ENCODE measurements around the gene SYNM.
"Not testable (repeated sequence)": the region's sequence is repeated elsewhere in the genome, so short reads cannot be mapped to it uniquely, and the experiment has no call there.

Gene SYNM

GRCh38 chr15:99105514-99106341 lies 848 bp downstream of the SYNM start:
- DNase-seq (ENCODE audit: low spot score): no peak

DNA sequence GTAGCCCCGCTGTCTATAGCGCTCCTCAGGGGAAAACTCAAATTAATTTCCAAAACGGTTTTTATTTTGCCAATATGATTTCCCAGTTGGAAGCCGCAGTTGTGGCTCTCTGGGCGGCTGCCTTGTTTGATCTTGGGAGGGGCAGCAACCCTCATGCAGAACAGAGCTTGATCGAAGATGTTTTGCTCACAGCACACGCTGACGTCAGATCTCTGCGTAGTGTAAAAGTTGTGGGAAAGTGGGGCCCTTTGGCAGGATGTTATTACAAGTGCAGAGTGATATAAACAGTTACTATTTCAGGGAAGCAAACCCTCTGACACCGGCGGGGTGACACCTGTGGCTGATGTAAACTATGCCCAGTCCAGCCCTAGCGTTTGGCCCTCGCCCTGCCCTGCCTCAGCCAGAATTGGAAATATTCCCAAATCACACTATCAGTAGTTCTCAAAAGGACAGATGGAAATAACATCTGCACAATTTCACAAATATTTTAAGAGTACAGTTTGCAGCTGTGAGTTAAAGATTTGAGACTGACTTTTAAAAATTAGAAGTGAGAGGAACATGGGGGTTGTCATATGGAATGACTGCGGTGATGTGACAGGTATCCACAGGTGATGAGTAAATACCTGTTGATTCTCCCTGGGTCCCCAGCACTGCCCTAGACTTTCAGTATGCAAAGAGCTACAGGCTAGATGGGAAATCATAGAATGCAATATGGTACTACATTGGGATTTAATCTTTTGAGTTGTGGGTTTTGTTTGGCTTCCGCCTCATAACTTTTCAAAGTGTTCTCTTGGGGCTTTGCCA lies 1.7 kb downstream of the SYNM start:
- no peak for DNase-seq (ENCODE audit: low spot score)

- no peak for DNase-seq (ENCODE audit: low spot score)
Observed at GRCh38 chr15:99108993-99109392, 4.1 kb downstream of the SYNM start.

GRCh38 chr15:99109555-99110021 lies 4.7 kb downstream of the SYNM start:
- DNase-seq (ENCODE audit: low spot score): no peak

GRCh38 chr15:99110093-99110492 lies 5.2 kb downstream of the SYNM start:
- DNase-seq (ENCODE audit: low spot score): no peak

DNA sequence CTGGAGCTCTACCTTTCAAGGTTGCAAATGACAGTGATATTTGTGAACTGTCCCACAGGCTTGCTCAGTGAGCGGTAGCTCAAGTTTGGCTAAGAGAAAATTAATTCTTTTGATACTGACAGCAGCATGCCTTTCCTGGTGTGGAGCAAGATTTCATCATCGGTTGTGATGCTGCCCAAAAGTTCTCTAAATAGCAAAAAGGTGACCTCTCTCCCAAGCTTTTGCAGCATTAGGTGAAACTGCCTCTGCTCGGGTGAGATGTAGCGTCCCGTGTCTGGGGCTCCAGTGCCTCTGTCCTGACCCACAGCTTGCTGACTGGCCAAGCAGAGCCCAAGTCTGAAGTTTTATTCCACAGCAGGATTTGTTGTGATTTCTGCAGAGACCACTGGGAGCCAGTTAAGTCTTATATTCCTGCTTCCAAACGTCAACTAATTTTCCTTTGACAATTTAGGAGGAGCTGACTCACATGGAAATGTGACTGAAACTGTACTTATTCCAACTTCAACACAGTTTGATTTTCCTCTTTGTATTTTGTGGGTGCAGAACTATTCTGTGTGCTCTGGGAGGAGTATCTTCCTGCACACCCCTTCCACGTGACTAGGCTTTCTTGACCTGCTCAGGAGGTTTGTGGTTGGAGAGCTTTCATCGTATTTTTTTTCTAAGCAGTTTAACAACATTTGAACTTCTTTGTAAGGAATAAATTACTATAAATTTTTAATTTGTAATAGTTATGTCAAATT lies 5.9 kb downstream of the SYNM start:
- no peak for DNase-seq (ENCODE audit: low spot score)

- not testable (repeated sequence) for DNase-seq (ENCODE audit: low spot score)
Observed at GRCh38 chr15:99111641-99112040, 6.8 kb downstream of the SYNM start.

DNA sequence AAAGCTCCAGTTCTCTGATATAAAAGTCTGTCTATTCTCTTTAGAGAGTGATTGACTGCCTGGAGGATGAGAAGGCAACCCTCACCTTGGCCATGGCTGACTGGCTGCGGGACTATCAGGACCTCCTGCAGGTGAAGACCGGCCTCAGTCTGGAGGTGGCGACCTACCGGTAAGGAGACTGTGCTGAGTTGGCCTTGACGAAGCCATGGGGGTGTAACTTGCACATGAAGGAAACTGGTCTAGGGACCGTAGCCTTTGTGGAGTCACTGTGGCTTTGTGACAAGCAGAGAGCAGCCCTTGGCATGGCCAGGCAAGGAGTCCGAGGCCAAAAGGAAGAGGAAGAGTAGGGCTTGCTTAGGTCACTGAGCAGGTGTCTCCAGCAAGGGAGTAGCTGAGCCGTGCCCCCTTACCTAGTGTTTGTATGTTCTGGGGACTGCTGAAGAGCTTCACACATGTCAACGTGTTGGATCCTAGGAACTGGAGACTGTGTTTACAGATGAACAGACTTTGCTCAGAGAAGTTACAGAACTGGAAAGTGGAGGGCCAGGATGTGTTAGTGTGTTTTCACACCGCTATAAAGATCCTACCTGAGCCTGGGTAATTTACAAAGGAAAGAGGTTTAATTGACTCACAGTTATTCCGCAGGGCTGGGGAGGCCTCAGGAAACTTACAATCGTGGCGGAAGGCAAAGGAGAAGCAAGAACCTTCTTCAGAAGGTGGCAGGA lies 8.8 kb downstream of the SYNM start:
- no peak for DNase-seq (ENCODE audit: low spot score)

DNA sequence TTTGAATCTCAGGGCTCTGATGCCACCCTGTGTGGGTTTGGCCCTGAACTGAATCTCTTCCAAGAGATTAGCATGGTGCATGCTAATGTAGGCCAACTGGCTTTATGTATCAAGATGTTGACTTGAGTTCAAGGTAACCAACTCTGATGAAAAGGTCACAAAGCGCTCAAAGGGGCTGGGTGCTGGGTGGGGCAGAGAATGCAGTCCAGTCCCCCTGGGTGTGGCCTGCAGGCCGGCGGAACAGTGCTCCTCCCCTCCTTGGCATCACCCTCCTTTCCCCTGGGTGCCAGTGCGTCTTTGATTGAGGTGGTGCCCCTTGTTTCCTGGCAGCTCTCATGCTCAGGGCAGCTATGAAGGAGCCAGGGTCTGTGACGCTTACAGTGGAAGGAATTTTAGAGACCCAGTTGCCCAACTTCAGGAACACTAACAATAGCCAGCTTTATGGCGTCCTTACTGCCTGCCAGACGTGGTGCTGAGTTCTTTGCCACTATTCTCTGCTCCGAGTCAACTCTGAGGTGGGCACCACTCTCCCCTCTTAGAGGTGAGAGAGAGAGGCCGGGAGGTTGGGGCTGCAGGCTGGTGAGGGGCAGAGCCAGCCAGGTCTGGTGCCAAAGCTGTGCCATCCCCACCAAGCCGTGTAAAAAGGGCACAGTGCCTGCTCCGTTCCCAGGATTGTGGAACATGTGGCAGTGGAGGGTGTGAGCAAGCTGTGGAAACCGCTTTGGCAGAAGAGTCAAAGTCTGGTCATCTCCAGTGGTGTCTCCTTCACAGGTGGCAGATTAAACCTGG lies 9.8 kb downstream of the SYNM start:
- DNase-seq (ENCODE audit: low spot score): no peak

DNA sequence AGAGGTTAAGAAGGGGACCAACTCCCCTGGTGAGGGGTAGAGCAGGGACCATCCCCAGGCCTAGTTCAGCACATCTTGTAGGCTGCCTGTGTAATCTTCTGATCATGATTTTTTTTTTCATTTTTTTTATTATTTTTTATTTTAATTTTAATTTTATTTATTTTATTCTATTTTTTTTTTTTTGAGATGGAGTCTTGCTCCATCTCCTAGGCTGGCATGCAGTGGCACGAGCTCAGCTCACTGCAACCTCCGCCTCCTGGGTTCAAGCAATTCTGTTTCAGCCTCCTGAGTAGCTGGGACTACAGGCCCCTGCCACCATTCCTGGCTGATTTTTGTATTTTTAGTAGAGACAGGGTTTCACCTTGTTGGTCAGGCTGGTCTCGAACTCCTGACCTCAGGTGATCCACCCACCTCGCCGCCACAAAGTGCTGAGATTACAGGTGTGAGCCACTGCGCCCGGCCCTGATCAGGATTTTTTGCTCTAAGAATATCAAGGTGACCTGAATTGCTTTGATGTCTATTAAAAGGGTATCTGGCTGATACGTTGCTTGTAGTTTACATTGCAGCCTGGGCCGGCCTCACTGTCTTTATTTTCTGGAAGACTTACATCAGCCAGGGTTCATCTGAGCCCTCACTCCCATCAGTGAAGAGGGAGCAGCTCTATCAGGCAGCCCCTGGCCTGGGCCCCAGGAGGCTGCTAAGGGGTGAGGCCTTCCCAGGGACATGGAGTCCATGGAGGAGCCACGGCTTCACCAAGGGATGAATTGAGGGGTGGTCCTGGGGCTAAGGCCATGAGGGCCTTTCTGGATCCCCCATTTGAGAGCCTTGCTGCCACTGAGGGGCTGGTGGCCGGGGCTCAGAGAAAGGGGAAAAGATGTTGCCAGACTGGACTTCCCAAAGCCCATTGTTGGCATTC lies 10.7 kb downstream of the SYNM start:
- no peak for DNase-seq (ENCODE audit: low spot score)

DNA sequence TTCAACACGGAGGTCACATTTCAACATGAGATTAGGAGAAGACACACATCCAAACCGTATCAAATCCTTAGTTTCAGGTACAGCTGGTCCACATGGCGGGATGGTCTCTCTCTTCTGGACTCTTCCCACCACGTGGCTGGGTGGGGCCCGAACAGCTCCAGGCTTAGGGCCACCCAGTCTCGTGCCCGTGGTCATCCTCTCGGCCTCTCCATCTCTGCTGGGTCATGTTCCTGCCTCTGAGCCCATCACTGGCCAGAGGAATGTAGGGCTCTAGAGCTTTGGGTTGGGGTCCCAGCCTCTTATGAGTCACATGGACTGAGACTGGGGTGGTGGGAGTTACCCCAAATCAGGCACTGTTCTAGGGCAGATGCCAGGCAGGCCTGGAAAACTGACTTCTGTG lies 12.2 kb downstream of the SYNM start:
- DNase-seq (ENCODE audit: low spot score): no peak

DNA sequence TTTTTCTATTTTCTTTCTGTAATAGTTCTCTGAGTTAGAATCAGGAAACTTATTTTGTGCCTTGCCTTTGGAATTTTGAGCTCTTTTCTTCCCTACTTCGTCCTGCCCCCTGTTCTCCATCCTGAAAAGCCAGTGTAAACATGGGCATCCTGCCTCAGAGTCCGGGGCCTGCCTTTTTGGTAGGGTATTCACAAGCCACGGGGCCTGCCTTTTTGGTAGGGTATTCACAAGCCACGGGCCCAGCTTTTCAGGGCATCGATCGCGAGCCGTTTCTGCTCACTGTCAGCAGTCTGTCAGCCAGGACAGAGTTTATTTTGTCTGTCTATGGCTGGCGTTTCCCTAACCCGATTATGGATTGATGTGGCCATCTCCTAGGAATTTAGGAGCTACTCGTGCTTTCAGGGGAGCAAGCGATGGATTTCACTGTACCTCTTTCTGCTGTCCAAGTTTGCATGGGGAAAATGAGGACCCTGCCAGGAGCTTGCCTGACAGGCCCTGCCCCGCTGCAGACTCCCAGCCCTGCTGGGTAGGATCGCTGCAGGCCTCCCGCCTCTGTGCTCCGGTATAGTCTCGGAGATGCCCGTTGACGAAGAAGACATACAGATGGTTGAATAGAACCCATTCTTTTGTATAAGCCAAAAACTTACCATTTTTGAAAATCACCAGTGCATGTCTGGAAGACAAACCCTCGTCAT lies 12.8 kb downstream of the SYNM start:
- no peak for DNase-seq (ENCODE audit: low spot score)

- DNase-seq (ENCODE audit: low spot score): no peak
Observed at GRCh38 chr15:99118258-99118632, 13.4 kb downstream of the SYNM start.

DNA sequence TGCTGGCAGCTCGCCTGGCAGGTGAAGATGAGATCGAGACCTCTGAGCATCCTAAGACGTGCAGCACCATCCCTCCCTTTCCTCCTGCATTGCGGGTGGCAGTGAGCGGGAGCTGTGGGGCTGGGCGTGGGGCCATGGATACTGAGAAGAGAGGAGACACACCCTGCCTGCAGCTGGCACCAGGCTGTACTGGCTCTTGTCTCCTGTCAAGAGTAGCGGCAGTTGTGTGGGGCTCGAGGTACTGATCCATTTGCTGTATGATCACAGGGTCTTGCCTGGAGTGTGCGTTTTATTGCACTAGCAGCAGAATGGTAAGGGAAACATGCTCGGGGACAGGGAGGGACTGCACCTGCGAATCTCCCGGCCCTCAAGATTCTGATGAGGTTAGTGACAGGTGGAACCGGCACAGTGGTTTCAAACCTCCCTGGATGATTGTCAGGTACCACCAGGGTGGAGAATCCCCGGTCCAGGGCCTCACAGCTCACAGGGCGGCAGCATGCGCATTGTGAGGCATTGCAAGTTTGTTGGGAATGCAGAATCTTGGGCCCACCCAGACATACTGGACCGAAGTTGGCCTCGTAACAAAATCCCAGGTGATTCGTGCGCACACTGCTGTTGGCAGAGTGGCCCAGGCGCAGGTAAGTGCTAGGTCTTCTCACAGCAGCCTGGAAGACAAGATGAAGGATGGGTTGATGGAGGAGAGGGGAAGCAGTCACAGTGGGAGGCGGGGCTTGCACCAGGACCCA lies 14.1 kb downstream of the SYNM start:
- DNase-seq (ENCODE audit: low spot score): no peak

GRCh38 chr15:99120050-99120777 lies 15.3 kb downstream of the SYNM start:
- DNase-seq (ENCODE audit: low spot score): no peak

DNA sequence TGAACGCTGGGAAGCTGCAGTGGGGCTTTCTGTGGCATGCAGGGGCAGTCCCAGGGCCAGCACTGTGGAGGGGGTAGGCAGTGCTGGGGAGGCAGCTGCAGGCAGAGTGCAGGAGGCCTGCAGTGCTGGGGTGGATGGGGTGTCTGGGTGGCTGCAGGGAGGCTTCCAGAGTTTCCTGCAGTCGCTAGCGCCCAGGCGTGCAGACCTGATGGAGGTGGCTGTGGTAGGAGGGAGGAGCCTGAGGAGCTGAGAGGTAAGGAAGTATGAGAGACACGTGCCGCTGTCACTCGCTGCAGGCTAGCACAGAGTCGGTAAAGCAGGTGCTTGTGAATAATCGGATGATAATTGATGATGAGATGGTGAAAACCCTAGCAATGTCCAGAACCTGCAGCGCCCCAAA lies 16.3 kb downstream of the SYNM start:
- no peak for DNase-seq (ENCODE audit: low spot score)

DNA sequence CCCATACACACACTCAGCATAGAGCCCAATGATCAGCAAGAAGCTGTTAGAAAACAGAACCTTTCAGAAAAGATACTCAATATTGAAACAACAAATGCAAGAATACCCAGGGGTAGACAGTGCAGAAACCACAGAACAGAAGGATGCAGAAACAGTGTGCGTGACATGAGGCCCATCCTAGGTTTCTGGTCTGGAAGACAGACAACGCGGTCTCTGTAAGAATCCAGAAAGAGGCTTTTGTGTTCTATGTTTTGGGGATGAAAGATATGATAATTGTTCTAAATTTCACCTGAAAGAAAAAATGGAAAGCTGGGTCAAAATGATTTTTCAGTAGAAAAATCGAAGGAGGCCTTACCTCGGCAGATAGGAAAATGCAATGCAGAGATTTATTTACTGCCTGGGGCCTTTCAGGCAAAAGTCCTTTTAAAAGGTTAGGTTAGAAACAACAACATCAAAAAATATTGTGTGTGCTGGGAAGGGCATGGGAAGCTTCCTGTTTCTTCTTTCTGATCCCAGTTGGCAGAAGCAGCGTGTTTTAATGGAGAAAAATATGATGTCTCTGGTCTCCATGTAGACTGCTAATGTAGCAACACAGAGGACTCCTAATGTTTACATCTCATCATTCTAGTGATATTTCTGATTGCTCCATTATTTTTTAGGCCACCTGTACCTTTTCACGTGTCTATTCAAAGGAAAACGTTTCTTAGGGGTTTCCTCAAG lies 17.0 kb downstream of the SYNM start:
- DNase-seq (ENCODE audit: low spot score): no peak

Measured in HuH-7 (cell line).